HG03103 (cell line): ENCODE data around the gene SMIM10L2A.
"Not testable (repeated sequence)": the region's sequence is repeated elsewhere in the genome, so short reads cannot be mapped to it uniquely, and the experiment has no call there.

Experiments
- ATAC-seq: cut with Tn5 transposase; IDR thresholded peaks from one replicate; pipeline ENCODE4 v1.9.1; 2021; ENCODE audit warnings: low read depth; ENCODE audit not compliant: unreplicated experiment

The SMIM10L2A gene

DNA sequence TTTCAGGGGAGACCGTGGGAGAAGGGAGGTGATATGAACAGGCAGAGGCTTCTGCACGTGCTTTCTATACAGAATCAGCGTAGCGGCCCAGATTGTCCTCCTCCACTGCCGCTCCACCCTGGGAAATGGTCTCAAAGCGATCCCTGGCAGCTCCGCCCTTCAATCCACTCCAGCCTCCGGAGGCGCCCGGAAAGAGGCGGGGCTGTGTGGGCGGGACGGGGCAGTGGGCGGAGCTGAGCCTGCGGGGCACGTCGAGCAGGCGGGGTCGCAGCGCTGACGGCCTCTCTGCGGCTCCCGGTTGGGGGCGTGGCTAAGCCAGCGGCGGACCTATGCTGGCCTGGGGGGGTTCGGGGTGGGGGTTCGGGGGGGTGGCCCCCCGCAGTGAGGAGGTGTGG is 210 bp upstream of the SMIM10L2A start:
- ATAC-seq = peak; percentile 91

DNA sequence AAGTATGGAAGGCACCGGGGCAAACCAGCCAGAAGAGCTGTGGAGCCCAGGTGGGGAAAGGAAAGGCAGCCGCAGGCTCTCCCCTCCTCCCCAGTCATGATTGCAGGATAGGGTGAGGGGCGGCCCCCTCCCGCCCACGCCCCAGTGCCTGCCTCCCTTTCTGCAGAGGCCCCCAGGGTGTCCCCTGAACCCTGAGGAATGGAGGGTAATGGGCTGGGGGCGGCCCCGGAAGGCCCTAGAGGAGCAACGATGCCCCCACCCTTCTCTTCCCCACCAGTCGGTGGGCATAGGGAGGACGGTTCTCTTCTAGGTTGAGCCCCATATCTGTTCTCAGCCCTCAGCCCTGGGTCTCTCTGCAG is 1.0 kb downstream of the SMIM10L2A start:
- not testable (repeated sequence) for ATAC-seq

DNA sequence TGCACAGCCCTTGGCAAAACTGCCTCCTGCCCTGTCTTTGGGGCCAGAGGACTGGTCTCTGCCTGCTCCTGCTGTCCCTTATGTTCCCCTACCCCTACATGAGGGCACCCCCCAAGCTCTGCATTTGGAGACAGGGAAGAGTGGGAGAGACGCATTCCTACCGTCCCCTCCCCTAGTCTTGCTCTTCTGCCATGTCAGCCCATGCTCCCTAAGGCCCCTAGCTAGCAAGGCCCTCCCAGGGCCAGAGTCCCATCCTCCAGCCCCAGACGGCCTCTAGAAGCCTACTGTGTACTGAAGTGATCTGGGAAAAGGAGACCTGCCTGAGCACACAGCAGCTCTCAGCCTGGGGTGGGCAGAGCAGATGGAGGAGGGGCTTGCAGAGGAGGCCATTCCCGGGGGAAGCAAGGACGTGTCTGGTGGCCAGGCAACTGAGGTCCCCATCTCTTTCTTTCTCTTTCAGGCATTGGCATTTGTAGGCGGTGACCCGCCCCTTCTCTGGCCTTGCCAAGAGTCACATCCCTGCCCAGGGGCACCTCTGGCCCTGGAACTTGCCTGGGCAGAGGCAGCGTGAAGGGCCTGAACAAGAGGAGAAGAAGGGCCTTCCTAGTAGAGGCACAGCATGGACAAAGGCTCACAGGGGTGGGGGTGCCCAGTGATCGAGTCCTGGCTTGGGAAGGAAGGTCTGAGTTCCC is 1.6 kb downstream of the SMIM10L2A start:
- ATAC-seq = not testable (repeated sequence)

DNA sequence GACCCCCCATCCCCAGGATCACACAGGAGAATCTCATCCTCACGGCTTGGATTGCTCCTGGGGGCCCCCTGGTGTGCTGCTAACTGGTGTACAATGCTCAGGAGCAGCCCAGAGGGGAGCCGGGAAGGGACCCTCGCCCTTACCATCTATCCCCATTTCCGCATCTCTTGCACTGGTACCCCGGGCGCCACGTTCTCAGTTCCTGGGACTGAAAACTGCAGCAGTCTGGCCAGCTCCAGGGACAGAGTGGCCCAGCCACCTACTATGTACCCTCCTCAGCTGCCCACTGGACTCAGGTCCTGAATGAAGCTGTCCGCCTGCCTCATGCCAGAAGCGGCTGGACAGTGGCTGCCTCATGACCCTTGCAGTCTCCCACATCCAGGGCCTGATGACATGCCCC is 2.7 kb downstream of the SMIM10L2A start:
- no peak for ATAC-seq

DNA sequence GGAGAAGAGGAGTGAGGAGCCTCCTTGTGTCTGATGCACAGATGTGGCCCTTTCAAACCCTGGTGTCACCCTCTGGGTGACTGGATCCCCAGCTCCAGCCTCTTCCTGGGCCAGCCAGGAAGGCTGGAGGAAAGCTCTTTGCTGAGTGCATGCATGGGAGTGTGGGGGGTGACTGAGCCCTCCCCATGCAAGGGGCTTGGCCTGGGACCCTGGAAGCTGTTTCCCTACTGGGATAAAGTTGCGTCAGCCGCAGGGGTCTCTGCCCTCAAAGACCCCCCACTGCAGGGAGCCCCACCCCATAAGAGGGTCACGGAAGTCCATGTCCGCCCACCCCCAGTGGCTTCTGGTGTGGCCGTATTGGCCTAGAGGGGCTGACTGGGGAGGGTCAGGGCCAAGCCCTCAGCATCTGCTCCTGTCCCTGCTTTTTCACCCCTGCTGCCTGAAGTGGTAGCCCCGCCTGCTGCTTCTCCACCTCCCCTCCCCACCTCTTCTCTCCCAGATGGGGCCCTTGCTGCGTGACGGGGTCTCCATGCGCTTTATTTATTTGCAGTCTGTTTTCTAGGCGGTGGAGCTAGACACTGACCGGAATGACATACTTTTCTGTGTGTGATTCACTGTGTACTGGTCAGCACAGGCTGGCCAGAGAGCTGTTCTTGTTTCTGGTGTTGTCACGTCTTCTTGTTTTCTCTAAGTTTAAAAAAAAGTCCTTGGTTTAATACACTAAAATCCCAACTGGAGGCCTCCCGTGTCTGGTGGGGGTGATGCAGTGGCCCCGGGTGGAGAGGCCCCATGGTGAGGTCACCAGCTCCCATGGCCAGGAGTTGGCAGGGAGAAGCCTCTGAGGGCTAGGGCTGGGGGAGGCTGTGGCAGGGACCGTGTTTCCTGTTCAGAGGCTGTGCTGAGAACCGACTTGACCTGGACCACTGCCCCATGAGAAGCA is 3.6 kb downstream of the SMIM10L2A start:
- ATAC-seq = no peak

DNA sequence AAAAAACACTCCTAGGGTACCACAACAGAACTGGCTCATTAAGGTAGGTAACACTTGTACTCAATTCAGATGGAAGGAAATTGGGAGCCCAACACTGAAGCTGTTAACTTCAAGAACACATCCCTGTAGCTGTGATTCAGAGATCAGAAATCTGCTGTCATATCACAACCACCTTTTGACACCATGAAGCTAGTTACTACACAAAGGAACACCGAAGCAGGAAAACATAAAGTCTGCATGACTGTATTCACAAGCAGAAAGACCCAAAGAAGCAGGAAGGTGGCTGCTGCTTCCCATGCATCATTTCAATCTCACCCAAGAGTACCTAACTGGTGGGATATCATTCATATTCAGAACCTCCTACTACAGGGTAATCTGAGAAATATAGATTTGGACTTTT is 7.7 kb downstream of the SMIM10L2A start:
- ATAC-seq = no peak

DNA sequence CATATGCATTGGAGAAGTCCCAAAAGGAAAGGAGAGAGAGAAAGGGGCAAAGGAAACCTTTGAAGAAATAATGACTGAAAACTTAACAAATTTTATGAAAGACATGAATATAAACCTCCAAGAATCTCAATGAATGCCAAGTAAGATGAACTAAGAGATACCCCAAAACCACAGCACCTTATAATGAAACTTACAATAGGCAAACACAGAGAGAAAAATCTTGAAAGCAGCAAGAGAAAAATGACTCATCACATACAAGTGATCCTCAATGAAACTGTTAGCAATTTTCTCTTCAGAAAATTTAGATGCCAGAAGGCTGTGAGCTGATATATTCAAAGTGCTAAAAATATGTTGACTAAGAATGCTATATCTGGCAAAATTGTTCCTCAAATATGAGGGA is 10.1 kb downstream of the SMIM10L2A start:
- no peak for ATAC-seq

DNA sequence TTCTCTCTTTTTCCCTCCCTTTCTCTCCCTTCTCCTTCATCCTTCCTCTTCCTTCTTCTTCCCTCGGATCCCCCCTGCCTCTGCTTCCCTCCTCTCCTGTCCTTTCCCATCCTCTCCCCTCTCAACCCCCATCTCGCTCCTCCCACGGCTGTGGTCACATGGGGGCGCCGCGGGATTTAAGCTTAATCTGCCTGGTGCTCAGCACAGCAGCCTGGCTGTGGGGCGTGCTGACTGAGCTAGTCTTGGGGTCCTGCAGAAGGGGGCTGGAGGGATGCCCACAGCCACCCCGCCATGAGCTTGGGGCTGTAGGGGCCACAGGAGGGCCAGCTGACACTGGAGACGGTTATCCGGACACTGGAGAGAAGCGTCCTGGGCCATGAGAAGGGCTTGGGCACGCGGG is 10.7 kb downstream of the SMIM10L2A start:
- no peak for ATAC-seq

DNA sequence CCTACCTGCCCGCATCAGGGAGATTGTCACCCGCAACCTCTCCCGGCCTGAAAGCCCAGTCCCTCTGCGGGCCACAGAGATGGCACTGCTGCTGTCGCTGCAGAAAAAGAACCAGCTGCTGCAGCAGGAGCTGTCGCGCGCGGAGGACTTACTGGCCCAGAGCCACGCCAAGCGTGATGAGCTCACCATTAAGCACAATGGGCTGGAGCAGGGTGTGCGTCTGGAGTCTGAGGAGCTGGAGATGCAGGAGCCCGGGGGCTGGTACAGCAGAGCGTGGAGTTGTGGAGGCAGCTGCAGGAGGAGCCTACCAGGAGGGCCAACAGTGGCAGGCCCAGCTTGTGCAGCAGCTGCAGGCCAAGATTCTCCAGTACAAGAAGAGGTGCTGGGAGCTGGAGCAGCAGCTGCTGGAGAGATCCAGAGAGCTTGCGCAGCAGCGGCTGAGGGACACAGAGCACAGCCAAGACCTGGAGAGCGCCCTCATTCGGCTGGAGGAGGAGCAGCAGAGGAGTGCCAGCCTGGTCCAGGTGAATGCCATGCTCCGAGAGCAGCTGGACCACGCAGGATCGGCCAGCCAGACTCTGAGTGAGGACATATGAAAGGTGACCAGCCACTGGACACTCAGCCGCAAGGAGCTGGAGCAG is 11.3 kb downstream of the SMIM10L2A start:
- no peak for ATAC-seq

DNA sequence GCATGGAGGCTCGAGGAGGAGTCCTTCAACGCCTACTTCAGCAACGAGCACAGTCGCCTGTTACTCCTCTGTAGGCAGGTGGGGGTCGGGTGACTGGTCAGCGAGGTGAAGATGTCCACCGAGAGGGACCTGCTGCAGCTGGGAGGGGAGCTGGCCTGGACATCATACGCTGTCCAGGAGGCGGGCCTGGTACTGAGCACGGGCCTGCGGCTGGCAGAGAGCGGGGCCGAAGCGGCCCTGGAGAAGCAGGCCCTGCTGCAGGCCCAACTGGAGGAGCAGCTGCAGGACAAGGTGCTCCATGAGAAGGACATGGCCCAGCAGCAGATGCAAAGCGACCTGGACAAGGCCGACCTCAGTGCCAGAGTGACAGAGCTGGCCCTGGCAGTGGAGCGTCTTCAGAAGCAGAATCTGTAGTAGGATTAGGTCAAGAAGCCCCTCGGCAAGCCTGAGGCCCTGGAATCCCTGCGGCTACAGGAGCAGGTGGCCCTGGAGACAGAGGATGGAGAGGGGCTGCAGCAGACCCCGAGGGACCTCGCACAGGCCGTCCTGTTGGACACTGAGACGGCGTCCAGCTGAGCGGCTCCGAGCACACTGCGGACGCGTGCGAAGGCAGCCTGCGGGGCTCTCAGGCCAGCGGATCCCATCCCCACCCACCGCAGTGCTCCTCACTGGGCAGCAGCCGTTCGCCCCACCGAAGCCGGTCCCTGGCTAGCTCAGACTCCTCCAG is 11.9 kb downstream of the SMIM10L2A start:
- no peak for ATAC-seq

DNA sequence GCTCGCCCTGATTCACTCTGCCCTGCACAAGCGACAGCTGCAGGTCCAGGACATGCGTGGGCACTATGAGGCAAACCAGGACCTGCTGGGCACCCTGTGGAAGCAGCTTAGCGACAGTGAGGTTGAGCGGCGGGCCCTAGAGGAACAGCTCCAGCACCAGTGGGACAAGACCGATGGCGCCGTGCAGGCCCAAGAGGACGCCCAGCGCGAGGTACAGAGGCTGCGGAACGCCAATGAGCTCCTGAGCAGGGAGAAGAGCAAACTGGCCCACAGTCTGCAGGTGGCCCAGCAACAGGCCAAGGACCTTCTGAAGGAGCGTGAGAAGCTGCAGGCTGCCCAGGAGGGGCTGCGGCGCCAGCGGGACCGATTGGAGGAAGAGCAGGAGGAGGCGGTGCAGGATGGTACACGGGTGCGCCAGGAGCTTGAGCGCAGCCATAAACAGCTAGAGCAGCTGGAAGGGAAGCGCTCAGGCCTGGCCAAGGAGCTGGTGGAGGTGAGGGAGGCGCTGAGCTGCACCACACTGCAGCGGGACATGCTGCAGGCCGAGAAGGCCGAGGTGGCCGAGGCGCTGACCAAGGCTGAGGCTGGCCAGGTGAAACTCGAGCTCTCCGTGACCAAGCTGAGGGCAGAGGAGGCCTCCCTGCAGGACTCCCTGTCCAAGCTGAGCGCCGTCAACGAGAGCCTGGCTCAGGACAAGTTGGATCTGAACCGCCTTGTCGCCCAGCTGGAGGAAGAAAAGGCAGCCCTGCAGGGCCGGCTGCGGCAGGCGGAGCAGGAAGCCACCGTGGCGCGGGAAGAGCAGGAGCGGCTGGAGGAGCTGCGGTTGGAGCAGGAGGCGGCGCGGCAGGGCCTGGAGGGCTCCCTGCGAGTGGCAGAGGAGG is 12.8 kb downstream of the SMIM10L2A start:
- no peak for ATAC-seq

DNA sequence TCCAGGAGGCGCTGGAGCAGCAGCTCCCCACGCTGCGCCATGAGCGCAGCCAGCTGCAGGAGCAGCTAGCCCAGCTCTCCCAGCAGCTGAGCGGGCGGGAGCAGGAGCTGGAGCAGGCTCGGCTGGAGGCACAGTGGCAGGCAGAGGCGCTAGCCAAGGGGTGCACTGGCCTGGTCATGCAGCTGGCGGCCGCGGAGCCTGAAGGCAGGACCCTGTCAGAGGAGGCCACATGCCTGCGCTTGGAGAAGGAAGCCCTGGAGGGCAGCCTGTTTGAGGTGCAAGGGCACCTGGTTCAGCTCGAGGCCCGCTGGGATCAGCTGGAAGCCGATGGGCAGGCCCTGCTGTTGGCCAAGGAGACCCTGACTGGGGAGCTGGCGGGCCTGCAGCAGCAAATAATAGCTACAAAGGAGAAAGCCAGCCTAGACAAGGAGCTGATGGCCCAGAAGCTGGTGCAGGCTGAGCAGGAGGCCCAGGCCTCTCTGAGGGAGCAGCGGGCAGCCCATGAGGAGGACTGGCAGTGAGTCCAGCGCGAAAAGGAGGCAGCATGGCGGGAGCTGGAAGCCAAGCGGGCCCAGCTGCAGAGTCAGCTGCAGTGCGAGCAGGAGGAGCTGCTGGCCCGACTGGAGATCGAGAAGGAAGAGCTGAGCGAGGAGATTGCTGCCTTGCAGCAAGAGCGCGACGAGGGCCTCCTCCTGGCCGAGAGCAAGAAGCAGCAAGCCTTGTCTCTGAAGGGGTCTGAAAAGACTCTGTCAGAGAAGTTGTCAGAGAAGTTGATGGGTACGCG is 13.6 kb downstream of the SMIM10L2A start:
- ATAC-seq = no peak

DNA sequence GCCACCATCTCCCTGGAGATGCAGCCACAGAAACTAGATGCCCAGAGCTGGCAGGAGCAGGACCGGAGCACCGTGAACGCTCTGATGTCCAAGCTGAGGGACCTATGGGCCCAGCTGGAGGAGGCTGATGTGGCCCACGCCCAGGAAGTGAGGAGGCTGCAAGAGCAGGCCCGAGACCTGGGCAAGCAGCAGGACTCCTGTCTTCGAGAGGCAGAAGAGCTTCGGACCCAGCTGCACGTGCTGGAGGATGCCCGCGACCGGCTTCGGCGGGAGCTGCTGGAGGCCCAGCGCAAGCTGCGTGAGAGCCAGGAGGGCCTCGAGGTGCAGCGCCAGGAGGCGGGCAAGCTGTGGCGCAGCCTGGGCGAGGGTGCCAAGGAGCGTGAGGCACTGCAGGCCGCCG is 14.2 kb downstream of the SMIM10L2A start:
- ATAC-seq = no peak

DNA sequence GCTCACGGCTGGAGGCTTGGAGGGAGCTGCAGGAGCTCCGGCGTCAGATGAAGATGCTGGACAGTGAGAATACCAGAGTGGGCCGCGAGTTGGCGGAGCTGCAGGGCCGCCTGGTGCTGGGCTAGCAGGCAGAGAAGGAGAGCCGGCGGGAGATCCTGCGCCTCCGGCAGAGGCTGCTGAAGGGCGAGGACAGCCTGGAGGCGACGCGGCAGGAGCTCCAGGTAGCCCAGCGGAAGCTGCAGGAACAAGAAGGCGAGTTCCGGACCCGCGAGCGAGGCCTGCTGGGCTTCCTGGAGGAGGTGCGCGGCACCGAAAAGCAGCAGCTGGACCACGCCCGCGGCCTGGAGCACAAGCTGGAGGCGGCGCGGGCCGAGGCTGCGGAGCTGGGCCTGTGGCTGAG is 14.7 kb downstream of the SMIM10L2A start:
- no peak for ATAC-seq

DNA sequence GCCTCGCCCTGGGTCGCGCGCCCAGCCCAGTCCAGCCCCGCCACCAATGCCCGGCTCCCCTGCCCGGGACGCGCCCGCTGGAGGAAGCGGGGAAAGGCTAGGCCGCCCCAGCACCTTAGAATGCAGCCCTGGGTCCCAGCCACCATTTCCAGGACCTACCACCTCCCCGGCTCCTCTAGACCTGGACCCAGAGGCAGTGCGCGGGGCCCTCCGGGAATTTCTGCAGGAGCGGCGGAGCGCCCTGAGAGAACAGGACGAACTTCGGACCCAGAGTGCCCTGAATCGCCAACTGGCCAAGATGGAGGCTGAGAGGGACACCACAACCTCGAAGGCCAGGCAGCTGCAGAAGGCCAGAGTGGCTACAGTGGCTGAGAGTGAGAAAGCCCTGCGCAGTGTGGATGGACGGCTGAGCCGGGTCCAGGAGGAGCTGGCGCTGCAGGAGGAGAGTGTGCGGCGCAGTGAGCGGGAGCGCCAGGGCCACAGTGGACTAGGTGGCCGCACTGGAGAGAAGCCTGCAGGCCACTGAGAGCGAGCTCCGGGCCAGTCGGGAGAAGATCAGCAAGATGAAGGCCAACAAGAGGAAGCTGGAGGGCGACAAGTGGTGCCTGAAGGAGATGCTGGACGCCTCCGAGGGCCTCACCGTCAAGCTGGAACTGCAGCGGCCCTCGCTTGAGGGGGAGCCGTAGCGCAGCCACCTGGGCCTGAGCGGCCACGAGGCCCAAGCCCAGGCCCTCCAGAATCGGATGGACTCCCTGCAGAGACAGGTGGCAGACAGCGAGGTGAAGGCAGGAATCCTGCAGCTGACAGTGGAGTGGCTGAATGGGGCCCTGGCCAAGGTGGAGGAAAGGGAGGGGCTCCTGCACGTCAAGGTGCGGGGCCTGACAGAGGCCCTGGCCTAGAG is 15.5 kb downstream of the SMIM10L2A start:
- ATAC-seq = no peak

DNA sequence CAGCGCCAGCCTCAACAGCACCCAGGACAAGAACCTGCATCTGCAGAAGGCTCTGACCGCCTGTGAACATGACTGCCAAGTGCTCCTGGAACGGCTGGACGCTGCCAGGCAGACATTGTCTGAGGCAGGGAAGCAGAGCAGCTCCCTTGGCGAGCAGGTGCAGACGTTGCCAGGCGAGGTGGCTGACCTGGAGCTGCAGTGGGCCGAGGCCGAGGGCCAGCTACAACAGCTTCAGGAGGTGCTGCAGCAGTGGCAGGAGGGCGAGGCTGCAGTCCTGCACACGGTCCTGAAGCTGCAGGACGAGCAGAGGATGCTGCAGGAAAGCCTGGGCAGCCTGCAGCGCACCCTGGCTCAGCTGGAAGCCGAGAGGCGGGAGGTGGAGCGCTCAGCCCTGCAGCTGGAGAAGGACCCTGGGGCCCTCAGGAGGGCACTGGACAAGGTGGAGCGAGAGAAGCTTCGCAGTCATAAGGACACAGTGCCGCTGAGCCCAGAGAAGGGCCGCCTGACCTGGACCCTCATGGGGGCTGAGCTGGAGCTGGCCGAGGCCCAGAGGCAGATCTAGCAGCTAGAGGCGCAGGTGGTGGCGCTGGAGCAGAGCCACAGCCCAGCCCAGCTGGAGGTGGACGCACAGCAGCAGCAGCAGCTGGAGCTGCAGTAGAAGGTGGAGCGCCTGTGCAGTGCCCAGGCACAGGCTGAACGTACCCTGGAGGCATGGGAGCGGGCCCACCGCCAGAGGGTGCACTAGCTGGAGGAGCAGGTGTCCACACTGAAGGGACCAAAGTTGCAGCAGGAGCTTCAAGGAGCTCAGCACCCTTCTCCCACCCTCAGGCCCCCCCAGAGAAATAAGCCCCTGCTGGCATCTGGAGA is 16.4 kb downstream of the SMIM10L2A start:
- ATAC-seq = no peak

DNA sequence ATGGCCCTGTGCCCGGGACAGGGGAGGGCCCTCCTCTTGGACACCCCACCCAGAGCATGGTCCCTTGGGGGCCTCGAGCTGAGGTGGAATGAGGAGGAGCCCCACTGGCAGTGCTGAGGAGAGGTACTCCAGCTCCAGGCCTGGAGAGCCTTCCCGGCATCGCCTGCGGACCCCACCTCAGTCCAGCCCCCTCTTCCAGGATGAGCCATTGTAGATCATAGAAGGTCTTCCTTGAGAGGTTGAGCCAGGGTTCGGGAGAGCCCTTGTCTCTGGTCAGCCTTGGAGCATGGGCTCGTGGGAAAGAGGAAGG is 16.9 kb downstream of the SMIM10L2A start:
- no peak for ATAC-seq
